AG04450 (cell line): Measurements from ENCODE around the gene KIFAP3. TPM values are rescaled to one million over a fixed set of nuclear protein-coding genes. Genes with fewer than 3 reads are reported as not detected.

Experiments used
- CTCF ChIA-PET: fragments of 300-600, 350-600 bp; formaldehyde crosslinking; extraction: SDS; loops from one replicate; lab custom pipeline; 2022; ENCODE audit warnings: antibody characterized with exemption, inconsistent platforms; lab: Charles Lee
- POLR2A ChIA-PET: fragments of 350-600 bp; formaldehyde crosslinking; extraction: SDS; loops from one replicate; lab custom pipeline; 2021; ENCODE audit warnings: antibody characterized with exemption, inconsistent platforms; lab: Yijun Ruan, JAX
- DNase-seq: peaks from one replicate; pipeline ENCODE4 v3.0.0-alpha.2; 2011; ENCODE audit warnings: low read depth, low spot score
- H3K27ac ChIP-seq: one replicate; pipeline ENCODE4 v1.5.1; 2012; ENCODE audit warnings: low read depth, low read length, control low read depth
- H3K27me3 ChIP-seq: one replicate; pipeline ENCODE4 v1.6.0; 2012; ENCODE audit warnings: low read length; ENCODE audit not compliant: control insufficient read depth, insufficient read depth
- H3K4me3 ChIP-seq: 2 replicates; pipeline ENCODE4 v1.5.1; 2011; ENCODE audit warnings: mild to moderate bottlenecking, low read depth, low read length, control low read depth
- H3K9me3 ChIP-seq: 2 replicates; pipeline ENCODE4 v1.5.1; 2012; ENCODE audit warnings: low read length; ENCODE audit not compliant: control insufficient read depth, insufficient read depth
- CTCF ChIP-seq: IDR thresholded peaks from 2 replicates; pipeline ENCODE4 v1.5.1; 2011; ENCODE audit warnings: low read depth, low read length, control low read depth, inconsistent platforms
- polyA plus RNA-seq: library from polyadenylated mRNA; depleted of rRNA; stranded (reverse); fragments of >200 nt; gene quantifications from 2 replicates; pipeline ENCODE4 v1.2.3, GENCODE V29; 2011

Gene KIFAP3
- polyA plus RNA-seq, 1 experiment = 18.2 TPM

- no peak overlapping the region for H3K4me3 ChIP-seq
- H3K9me3 ChIP-seq = no peaks in the 10 kb centered on the region
- POLR2A ChIA-PET = no interaction called here
- H3K27me3 ChIP-seq = no peaks in the 10 kb centered on the region
- DNase-seq = no peak
- TF ChIP-seq CTCF = no peak
- CTCF ChIA-PET = interaction anchor here (0.8 kb wide), 1 partner anchor 42 kb away, joined by 3 read pairs; no protein-coding TSS in a partner anchor
- no peak overlapping the region for H3K27ac ChIP-seq
Observed at GRCh38 chr1:170041423-170042192, 32.9 kb downstream of the KIFAP3 start.

DNA sequence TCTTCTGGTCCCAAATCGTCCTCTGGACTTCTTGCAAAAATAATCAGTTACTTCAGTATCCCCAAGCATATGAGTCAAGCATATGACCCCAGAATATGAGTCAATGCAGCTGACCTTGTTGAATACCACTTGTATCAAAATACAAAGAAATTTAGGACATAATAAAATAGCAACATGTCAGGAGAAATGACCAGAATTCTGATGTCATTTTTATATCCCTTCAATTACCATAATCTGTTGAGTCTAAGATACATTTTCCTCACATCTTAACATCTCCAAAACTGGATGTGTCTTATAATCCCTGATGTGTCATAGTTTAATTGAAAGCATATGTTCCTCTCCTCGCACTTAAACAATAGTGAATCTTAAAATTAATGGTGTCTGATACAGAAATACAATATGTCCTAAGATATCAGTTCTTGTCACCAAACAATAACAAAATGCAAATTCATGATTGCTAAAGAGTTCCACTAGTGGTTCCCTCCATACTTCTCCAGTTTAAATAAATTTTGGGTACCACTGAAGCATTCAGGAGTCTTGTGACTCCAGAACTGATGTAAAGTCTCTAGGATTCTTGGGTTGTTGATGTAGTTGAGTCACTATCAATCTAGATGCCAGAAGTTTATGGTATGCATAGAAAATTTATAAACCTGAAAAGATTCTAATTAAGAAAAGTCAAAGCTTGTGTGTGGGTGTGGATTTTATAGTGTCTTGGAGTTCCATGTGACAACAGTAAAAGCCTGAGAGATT, 41.8 kb downstream of the KIFAP3 start:
- no peak for TF ChIP-seq CTCF
- H3K9me3 ChIP-seq = 0 out of 2 replicates have a peak, but pooled peaks cover 2% of the 10 kb centered on the region
- H3K27ac ChIP-seq = no peak overlapping the region
- no peak overlapping the region for H3K4me3 ChIP-seq
- CTCF ChIA-PET = interaction anchor here (0.6 kb wide), 2 partner anchors 104 to 657 kb away, joined by 3 to 4 read pairs; no protein-coding TSS in a partner anchor
- H3K27me3 ChIP-seq = no peaks in the 10 kb centered on the region
- POLR2A ChIA-PET = no interaction called here
- DNase-seq = no peak

GRCh38 chr1:170030212-170030611, 44.3 kb downstream of the KIFAP3 start:
- CTCF ChIA-PET = no interaction called here
- Histone ChIP-seq H3K27me3 (no peaks in the 10 kb centered on the region), H3K4me3 (no peak overlapping the region), H3K27ac (no peak overlapping the region), H3K9me3 (0 out of 2 replicates have a peak, but pooled peaks cover 2% of the 10 kb centered on the region)
- no peak for DNase-seq
- POLR2A ChIA-PET = no interaction called here
- TF ChIP-seq CTCF = no peak

DNA sequence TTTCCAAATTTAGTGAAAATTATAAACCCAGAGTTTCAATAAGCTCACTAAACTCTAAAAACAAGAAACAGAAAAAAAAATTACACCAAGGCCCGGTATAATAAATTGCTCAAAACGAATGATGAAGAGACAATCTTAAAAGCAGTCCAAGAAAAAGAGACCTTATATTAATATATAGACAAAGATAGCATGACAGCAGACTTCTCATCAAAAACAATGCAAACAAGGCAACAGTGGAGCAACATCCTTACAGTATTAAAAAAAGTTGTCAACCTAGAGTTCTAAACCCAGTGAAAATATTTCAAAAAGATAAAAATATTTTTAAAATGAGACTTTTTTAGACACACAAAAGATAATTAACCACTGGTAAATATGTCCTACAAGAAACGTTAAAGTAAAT, 46.7 kb downstream of the KIFAP3 start:
- Histone ChIP-seq H3K4me3 (no peak overlapping the region), H3K27ac (no peak overlapping the region), H3K27me3 (no peaks in the 10 kb centered on the region), H3K9me3 (0 out of 2 replicates have a peak, but pooled peaks cover 2% of the 10 kb centered on the region)
- no peak for TF ChIP-seq CTCF
- POLR2A ChIA-PET = no interaction called here
- CTCF ChIA-PET = no interaction called here
- no peak for DNase-seq

DNA sequence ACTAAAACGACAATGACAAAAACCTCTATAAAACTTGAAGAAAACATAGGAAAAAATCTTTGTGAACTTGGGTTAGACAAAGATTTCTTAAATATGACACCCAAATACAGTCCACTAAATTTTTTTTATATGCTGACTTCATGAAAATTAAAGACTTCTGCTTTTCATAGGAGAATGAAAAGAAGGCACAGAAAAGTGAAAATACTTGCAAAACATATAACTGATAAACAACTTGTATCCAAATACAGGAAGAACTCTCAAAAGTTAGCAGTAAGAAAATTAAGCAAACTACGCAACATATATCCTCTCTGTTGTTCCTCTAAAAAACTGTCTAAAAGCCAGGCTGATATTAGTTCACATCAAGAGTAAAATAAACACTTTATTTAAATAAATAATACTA, 53.6 kb downstream of the KIFAP3 start:
- POLR2A ChIA-PET = no interaction called here
- Histone ChIP-seq H3K27ac (no peak overlapping the region), H3K4me3 (no peak overlapping the region), H3K27me3 (no peaks in the 10 kb centered on the region), H3K9me3 (no peaks in the 10 kb centered on the region)
- TF ChIP-seq CTCF = no peak
- CTCF ChIA-PET = no interaction called here
- DNase-seq = no peak
